HepG2 (cell line): Measurements from ENCODE around the gene CYLC2. TPM values are rescaled to one million over a fixed set of nuclear protein-coding genes. Genes with fewer than 3 reads are reported as not detected.

Experiments used
- ATAC-seq: fragments of 200-7000 bp; cut with Tn5 transposase; 3 replicates; pipeline ENCODE4 v1.9.1; 2020; ENCODE audit warnings: mild to moderate bottlenecking, moderate library complexity
- BruUV-seq: library from RNA; stranded (reverse); fragments of 400-500 nt; replicated peaks from 2 replicates; lab custom pipeline; 2021; lab: Mats Ljungman, UMichigan
- CTCF ChIA-PET: fragments of 300-600 bp; formaldehyde crosslinking; extraction: SDS; loops from one replicate; lab custom pipeline; 2021; ENCODE audit warnings: low total read pairs, inconsistent platforms, low intra/inter-chr PET ratio; lab: Yijun Ruan, JAX
- POLR2A ChIA-PET: fragments of 350-600 bp; sonication (Branson Sonifier 250); formaldehyde crosslinking; loops from one replicate; lab custom pipeline; 2020; ENCODE audit warnings: antibody characterized with exemption, inconsistent platforms; lab: Yijun Ruan, JAX
- DNase-seq: peaks from one replicate; pipeline ENCODE4 v3.0.0-alpha.2; 2015; ENCODE audit warnings: low spot score
- FAIRE-seq: peaks from 3 replicates; lab custom pipeline; 2011; peaks lifted over from hg19 to GRCh38; lab: Jason Lieb, UNC
- H2AFZ ChIP-seq: one replicate; pipeline ENCODE4 v1.6.1; 2011; ENCODE audit warnings: low read length, inconsistent platforms
- H3K27ac ChIP-seq: fragments of 300-600 bp; 3 replicates; pipeline ENCODE4 v1.8.0; 2011; ENCODE audit warnings: mixed run types, mild to moderate bottlenecking, mixed read lengths, low read length, inconsistent platforms; ENCODE audit not compliant: insufficient read depth; ENCODE audit errors: extremely low read length
- H3K27me3 ChIP-seq, 2 experiments: fragments of 200-600 bp in 1 of 2; 2 replicates in 1 of 2; 3 replicates in 1 of 2; pipeline versions ENCODE4 v1.6.0 to v1.8.0; 2011; ENCODE audit warnings: low read length in 2 of 2, mild to moderate bottlenecking in 2 of 2, moderate library complexity in 2 of 2, inconsistent platforms in 1 of 2; ENCODE audit not compliant: insufficient read depth in 2 of 2, control insufficient read depth in 1 of 2
- H3K36me3 ChIP-seq, 2 experiments: fragments of 200-600 bp in 1 of 2; replicated peaks in 1 of 2; 2 replicates in 1 of 2; 3 replicates in 1 of 2; pipeline versions ENCODE4 v1.5.1 to v1.8.0; 2011; ENCODE audit warnings: low read length in 2 of 2, inconsistent platforms in 1 of 2; ENCODE audit not compliant: insufficient read depth in 2 of 2, control insufficient read depth in 1 of 2
- H3K4me1 ChIP-seq: 2 replicates; pipeline ENCODE4 v1.5.1; 2012; ENCODE audit warnings: low read length, inconsistent platforms; ENCODE audit not compliant: insufficient read depth
- H3K4me2 ChIP-seq: 2 replicates; pipeline ENCODE4 v1.6.0; 2011; ENCODE audit warnings: low read depth, low read length, inconsistent platforms
- H3K4me3 ChIP-seq, 3 experiments: fragments of 200-600 bp in 1 of 3; sonication (generic), shearing (Covaris generic) in 1 of 3; replicated peaks in 1 of 3; 2 replicates each; pipeline ENCODE4 v1.5.1; 2011 to 2016; ENCODE audit warnings: low read length in 3 of 3, inconsistent platforms in 2 of 3, low read depth in 2 of 3, mild to moderate bottlenecking in 2 of 3, control low read depth in 1 of 3, mixed read lengths in 1 of 3; ENCODE audit not compliant: insufficient read depth in 1 of 3
- H3K79me2 ChIP-seq: one replicate; pipeline ENCODE4 v1.6.1; 2011; ENCODE audit warnings: low read length, inconsistent platforms; ENCODE audit not compliant: insufficient read depth
- H3K9ac ChIP-seq: 2 replicates; pipeline ENCODE4 v1.6.0; 2011; ENCODE audit warnings: mild to moderate bottlenecking, low read depth, low read length, inconsistent platforms; ENCODE audit not compliant: insufficient read depth
- H3K9me3 ChIP-seq: 2 replicates; pipeline ENCODE4 v1.5.1; 2012; ENCODE audit warnings: mild to moderate bottlenecking, low read length
- H4K20me1 ChIP-seq: 2 replicates; pipeline ENCODE4 v1.6.0; 2011; ENCODE audit warnings: inconsistent platforms, mild to moderate bottlenecking, low read length, moderate library complexity; ENCODE audit not compliant: insufficient read depth
- MAFF ChIP-seq: IDR thresholded peaks from 2 replicates; pipeline ENCODE4 v1.6.1; 2011; ENCODE audit warnings: low read depth, low read length, improper control_type of control experiment
- MEIS2 ChIP-seq: sonication (generic); formaldehyde crosslinking; IDR thresholded peaks from 2 replicates; pipeline ENCODE4 v1.9.0; 2021; ENCODE audit warnings: mild to moderate bottlenecking, missing genetic modification reagents
- NKX3-1 ChIP-seq: sonication (generic); formaldehyde crosslinking; IDR thresholded peaks from 2 replicates; pipeline ENCODE4 v1.5.0; 2020; ENCODE audit warnings: missing genetic modification reagents
- NPAS2 ChIP-seq: sonication (generic); formaldehyde crosslinking; IDR thresholded peaks from 2 replicates; pipeline ENCODE4 v1.8.0; 2022; ENCODE audit warnings: mild to moderate bottlenecking, missing genetic modification reagents, borderline replicate concordance
- REXO4 ChIP-seq: sonication (generic); formaldehyde crosslinking; IDR thresholded peaks from 2 replicates; pipeline ENCODE4 v1.8.0; 2022; ENCODE audit warnings: missing genetic modification reagents, mild to moderate bottlenecking, borderline replicate concordance
- ZFP62 ChIP-seq: sonication (generic); formaldehyde crosslinking; IDR thresholded peaks from 2 replicates; pipeline ENCODE4 v1.4.0; 2020; ENCODE audit warnings: missing genetic modification reagents
- ZNF335 ChIP-seq: sonication (generic); formaldehyde crosslinking; IDR thresholded peaks from 2 replicates; pipeline ENCODE4 v1.4.0; 2020; ENCODE audit warnings: missing genetic modification reagents
- ZNF724P ChIP-seq: sonication (generic); formaldehyde crosslinking; IDR thresholded peaks from 2 replicates; pipeline ENCODE4 v1.8.0; 2022; ENCODE audit warnings: missing genetic modification reagents, borderline replicate concordance
- ZNF746 ChIP-seq: sonication (generic); formaldehyde crosslinking; IDR thresholded peaks from 2 replicates; pipeline ENCODE4 v1.8.0; 2022; ENCODE audit warnings: mild to moderate bottlenecking, missing genetic modification reagents
- ZNF883 ChIP-seq: sonication (generic); formaldehyde crosslinking; IDR thresholded peaks from 2 replicates; pipeline ENCODE4 v1.5.1; 2020; ENCODE audit warnings: mild to moderate bottlenecking, missing genetic modification reagents; ENCODE audit errors: not compliant biosample characterization
- ZSCAN20 ChIP-seq: sonication (generic); formaldehyde crosslinking; IDR thresholded peaks from 2 replicates; pipeline ENCODE4 v1.4.0; 2020; ENCODE audit warnings: missing genetic modification reagents, mild to moderate bottlenecking, borderline replicate concordance
- WGBS: methylation state at CpG from one replicate; pipeline ENCODE4 v1.1.6; 2017; ENCODE audit warnings: low lambda C conversion rate; 5-methylcytosine and 5-hydroxymethylcytosine counted together
- in situ Hi-C: cut with HindIII; loops from 2 replicates; pipeline ENCODE4 v1.10.0; 2017; ENCODE audit warnings: low pct_unique_long_range_greater_than_20kb; ENCODE audit not compliant: extremely low pct_ligation_motif_present
- intact Hi-C: fragments of 100-400 bp; cut with micrococcal nuclease; formaldehyde crosslinking; loops from one replicate; pipeline ENCODE4 v1.10.0; 2022; ENCODE audit not compliant: unreplicated experiment
- polyA plus RNA-seq, 8 experiments: library from polyadenylated mRNA; depleted of rRNA in 3 of 8; stranded (reverse) in 7 of 8; unstranded in 1 of 8; fragments of >200 nt; fragmentation: Illumina TruSeq in 4 of 8; extraction: Trizol in 4 of 8; gene quantifications; 2 replicates each; pipeline versions ENCODE4 v1.2.1 to v1.2.3, GENCODE V29; 2011 to 2016; ENCODE audit warnings: low read depth in 4 of 8, missing spikeins in 1 of 8, mixed read lengths in 1 of 8; ENCODE audit not compliant: insufficient read depth in 1 of 8
- total RNA-seq, 5 experiments: library from RNA; depleted of rRNA; stranded (reverse); fragments of >200 nt; fragmentation: Illumina TruSeq; extraction: Trizol; gene quantifications; 2 replicates each; pipeline ENCODE4 v1.2.3, GENCODE V29; 2016; ENCODE audit warnings: low read depth in 1 of 5
- TF ChIP-seq, protein P1 (sequence below): IDR thresholded peaks from 2 replicates; pipeline ENCODE4 v1.6.1; 2016; ENCODE audit warnings: missing genetic modification reagents, missing compliant biosample characterization
- TF ChIP-seq, protein P2 (sequence below), 2 experiments: fragments of 450-650 bp in 1 of 2; sonication (generic) in 1 of 2; formaldehyde crosslinking in 1 of 2; IDR thresholded peaks; 2 replicates each; pipeline versions ENCODE4 v1.6.1 to v1.8.0; 2016 to 2022; ENCODE audit warnings: antibody characterized with exemption in 1 of 2, mild to moderate bottlenecking in 1 of 2, missing genetic modification reagents in 1 of 2

The CYLC2 gene
- total and polyA plus RNA-seq, 2 of the 13 experiments (the other 11 are each of a cell fraction or from before 2014, with no cell fraction given), result not detected

GRCh38 chr9:103014242-103014641, 19.1 kb downstream of the CYLC2 start:
- Histone ChIP-seq H3K4me2 (no peak overlapping the region), H3K4me1 (no peaks in the 10 kb centered on the region), H3K36me3 (no peaks in the 10 kb centered on the region), H3K9me3 (no peaks in the 10 kb centered on the region), H3K27me3 (no peaks in the 10 kb centered on the region), H3K9ac (no peak overlapping the region), H2AFZ (no peak overlapping the region), H3K79me2 (no peaks in the 10 kb centered on the region), H3K4me3 (no peak overlapping the region), H4K20me1 (no peaks in the 10 kb centered on the region), H3K27ac (no peak overlapping the region)
- intact Hi-C loops (no loop called here), in situ Hi-C loops (no loop called here)
- ATAC-seq (no peak), FAIRE-seq (no peak), DNase-seq (no peak)
- POLR2A ChIA-PET, result no interaction called here
- 75% methylated on average over 3 of the region's 3 CpGs for WGBS
- no TSS peak for BruUV-seq
- CTCF ChIA-PET, result no interaction called here
- TF ChIP-seq MAFF, result no peak
- no peak for TF ChIP-seq ZFP62 (CRISPR knock-in tag)
- no peak for TF ChIP-seq ZNF746 (CRISPR knock-in tag)
- TF ChIP-seq, protein P1, sequence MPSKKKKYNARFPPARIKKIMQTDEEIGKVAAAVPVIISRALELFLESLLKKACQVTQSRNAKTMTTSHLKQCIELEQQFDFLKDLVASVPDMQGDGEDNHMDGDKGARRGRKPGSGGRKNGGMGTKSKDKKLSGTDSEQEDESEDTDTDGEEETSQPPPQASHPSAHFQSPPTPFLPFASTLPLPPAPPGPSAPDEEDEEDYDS (CRISPR knock-in tag), result no peak
- no peak for TF ChIP-seq ZNF335 (CRISPR knock-in tag)
- TF ChIP-seq, protein P2, sequence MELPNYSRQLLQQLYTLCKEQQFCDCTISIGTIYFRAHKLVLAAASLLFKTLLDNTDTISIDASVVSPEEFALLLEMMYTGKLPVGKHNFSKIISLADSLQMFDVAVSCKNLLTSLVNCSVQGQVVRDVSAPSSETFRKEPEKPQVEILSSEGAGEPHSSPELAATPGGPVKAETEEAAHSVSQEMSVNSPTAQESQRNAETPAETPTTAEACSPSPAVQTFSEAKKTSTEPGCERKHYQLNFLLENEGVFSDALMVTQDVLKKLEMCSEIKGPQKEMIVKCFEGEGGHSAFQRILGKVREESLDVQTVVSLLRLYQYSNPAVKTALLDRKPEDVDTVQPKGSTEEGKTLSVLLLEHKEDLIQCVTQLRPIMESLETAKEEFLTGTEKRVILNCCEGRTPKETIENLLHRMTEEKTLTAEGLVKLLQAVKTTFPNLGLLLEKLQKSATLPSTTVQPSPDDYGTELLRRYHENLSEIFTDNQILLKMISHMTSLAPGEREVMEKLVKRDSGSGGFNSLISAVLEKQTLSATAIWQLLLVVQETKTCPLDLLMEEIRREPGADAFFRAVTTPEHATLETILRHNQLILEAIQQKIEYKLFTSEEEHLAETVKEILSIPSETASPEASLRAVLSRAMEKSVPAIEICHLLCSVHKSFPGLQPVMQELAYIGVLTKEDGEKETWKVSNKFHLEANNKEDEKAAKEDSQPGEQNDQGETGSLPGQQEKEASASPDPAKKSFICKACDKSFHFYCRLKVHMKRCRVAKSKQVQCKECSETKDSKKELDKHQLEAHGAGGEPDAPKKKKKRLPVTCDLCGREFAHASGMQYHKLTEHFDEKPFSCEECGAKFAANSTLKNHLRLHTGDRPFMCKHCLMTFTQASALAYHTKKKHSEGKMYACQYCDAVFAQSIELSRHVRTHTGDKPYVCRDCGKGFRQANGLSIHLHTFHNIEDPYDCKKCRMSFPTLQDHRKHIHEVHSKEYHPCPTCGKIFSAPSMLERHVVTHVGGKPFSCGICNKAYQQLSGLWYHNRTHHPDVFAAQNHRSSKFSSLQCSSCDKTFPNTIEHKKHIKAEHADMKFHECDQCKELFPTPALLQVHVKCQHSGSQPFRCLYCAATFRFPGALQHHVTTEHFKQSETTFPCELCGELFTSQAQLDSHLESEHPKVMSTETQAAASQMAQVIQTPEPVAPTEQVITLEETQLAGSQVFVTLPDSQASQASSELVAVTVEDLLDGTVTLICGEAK (IDR thresholded peaks at IDR 0.05), result no peak
- TF ChIP-seq, protein P2 (CRISPR knock-in tag; IDR thresholded peaks at IDR 0.05), result no peak
- no peak for TF ChIP-seq ZSCAN20 (CRISPR knock-in tag)
- no peak for TF ChIP-seq MEIS2 (CRISPR knock-in tag)
- no peak for TF ChIP-seq ZNF724P (CRISPR knock-in tag)
- TF ChIP-seq REXO4 (CRISPR knock-in tag), result no peak
- TF ChIP-seq ZNF883 (CRISPR knock-in tag), result no peak
- no peak for TF ChIP-seq NKX3-1
- TF ChIP-seq NPAS2, result no peak
